Keratinocyte (primary cell): ENCODE measurements around the gene CREB1.

ENCODE experiments used
- EZH2 ChIP-seq: IDR thresholded peaks from one replicate; pipeline ENCODE4 v1.6.1; 2012; ENCODE audit warnings: inconsistent platforms, mild to moderate bottlenecking, low read length, moderate library complexity
- TF ChIP-seq, protein P1 (sequence below), 3 experiments: IDR thresholded peaks in 1 of 3; conservative IDR thresholded peaks in 1 of 3; optimal IDR thresholded peaks in 1 of 3; 2 replicates in 2 of 3; 3 replicates in 1 of 3; pipeline versions ENCODE3 to v1.5.1; 2011; ENCODE audit warnings: low read length in 3 of 3, mild to moderate bottlenecking in 3 of 3, moderate library complexity in 2 of 3, control low read depth in 1 of 3, inconsistent platforms in 1 of 3; ENCODE audit not compliant: insufficient read depth in 2 of 3; ENCODE audit errors: extremely low read depth in 1 of 3

DNA sequence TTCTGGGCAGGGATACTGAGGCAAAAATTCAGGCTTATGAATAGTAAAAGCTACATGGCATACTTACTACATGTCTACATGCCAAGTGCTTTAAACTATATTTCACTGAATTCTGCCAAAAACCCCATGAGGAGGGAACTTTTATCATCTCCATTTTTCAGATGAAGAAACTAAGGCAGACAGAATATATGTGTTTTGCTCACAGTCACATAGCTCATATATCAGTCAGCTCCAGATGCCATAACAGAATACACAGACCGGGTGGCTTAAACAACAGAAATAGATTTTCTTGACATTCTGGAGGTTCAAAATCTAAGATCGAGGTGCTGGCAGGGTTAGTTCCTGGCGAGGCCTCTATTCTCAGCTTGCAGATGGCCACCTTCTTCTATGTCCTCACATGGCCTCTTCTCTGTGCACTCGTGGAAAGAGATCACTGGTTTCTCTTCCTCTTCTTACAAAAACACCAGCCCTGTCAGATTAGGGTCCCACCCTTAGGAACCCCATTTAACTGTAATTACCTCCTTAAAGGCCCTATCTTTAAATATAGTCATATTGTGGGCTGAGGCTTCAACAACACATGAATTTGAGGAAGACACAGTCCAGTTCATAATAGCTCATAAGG, 27.1 kb upstream of the CREB1 start:
- no peak for TF ChIP-seq EZH2
- TF ChIP-seq, protein P1, sequence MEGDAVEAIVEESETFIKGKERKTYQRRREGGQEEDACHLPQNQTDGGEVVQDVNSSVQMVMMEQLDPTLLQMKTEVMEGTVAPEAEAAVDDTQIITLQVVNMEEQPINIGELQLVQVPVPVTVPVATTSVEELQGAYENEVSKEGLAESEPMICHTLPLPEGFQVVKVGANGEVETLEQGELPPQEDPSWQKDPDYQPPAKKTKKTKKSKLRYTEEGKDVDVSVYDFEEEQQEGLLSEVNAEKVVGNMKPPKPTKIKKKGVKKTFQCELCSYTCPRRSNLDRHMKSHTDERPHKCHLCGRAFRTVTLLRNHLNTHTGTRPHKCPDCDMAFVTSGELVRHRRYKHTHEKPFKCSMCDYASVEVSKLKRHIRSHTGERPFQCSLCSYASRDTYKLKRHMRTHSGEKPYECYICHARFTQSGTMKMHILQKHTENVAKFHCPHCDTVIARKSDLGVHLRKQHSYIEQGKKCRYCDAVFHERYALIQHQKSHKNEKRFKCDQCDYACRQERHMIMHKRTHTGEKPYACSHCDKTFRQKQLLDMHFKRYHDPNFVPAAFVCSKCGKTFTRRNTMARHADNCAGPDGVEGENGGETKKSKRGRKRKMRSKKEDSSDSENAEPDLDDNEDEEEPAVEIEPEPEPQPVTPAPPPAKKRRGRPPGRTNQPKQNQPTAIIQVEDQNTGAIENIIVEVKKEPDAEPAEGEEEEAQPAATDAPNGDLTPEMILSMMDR (optimal IDR thresholded peaks at IDR 0.05 in 1 of 3, IDR thresholded peaks at IDR 0.05 in 1 of 3, conservative IDR thresholded peaks at IDR 0.05 in 1 of 3; ENCODE audit: extremely low read depth in 1 of 3, insufficient read depth in 2 of 3, low read length in 3 of 3): no peak
